HG03064 (cell line): Measurements from ENCODE around the gene ERF.

Experiments
- ATAC-seq: cut with Tn5 transposase; IDR thresholded peaks from one replicate; pipeline ENCODE4 v1.9.1; 2021; ENCODE audit warnings: low read depth; ENCODE audit not compliant: unreplicated experiment

Gene ERF

DNA sequence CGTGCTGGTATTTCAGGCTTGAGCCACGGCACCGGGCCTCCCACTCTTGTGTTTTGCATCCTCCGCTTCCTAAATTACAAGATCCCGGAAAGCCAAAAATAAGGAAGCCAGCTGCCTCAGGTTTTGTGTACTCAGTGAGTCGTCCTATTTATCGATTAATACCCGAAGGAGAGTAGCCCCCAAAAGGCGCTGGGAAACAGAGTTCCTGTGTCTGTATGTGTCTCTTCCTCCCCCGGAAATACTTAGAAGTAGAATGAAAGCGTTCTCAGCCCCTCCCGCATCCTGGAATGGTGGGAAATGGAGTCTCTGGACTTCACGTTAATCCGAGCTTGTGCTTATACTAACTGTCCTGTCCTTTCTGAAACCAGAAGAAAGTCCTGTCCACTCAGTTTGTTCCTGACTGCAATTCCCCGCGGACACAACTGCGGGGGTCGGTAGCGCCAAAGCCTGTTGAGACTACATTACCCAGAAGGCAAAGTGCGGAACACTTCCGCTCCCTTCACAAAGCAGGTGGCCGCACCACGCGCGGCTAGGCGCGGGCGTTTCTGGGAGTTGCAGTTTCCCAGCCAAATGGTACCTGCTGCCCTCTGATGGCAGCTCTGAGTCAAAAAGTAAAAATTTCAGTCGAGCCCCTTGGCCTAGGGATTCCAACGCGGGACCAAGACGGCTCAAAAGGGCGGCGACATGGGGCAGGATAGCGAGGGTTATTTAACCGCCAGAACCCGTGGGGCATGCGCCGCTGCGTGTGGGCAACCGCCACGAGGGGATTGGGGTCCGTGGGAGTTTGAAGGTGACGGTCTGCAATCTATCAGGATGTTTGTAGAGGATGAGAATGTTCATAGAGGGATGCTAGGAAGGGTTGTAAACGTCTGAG is 10.3 kb downstream of the ERF start:
- ATAC-seq = peak; percentile 37

DNA sequence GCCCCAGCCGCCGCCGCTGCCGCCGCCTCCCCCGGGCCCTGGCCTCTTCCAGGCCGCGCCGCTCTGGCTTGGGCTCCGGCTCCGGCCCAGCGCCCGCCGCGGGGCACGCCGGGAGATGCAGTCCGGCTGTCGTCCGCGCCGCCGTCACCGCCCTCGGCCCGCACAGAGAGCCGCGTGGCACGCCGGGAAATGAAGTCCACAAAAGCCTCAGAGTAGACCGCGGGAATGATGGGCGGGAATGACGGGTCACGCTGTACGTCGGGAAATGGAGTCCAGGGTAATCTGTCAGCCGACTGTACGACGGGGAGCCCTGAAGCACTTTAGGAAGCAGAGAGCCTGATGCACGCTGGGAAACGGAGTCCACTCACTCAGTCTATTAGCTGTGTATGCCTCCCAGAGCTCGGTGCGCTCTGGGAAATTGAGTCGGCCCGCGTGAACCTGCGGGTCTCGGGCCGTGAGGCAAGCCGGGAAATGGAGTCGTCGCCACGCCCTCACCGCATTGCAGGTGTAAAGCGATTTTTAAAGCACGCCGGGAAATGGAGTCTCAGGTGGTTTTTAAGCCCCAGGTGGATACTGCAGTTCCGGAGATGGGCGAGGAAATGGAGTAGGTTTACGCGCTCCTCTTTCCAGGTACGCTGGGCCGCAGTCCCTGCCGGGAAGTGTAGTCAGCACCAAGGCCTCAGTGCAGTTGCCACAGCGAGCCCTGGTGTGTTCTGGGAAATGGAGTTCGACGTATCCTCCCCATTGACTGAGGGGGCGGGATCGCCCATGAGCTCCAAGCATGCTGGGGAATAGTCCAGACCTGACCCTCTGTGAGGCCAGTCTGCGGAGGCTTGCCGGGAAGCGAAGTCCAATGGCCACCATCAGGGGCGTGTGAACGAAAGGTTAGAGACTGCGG is 12.2 kb downstream of the ERF start, which contains the start of gene GSK3A:
Gene GSK3A, minus strand, starts transcription at position 91 of the 898 bp plus-strand sequence. CDS start 137 bp downstream, outside the sequence.
- ATAC-seq = peak; percentile 56

DNA sequence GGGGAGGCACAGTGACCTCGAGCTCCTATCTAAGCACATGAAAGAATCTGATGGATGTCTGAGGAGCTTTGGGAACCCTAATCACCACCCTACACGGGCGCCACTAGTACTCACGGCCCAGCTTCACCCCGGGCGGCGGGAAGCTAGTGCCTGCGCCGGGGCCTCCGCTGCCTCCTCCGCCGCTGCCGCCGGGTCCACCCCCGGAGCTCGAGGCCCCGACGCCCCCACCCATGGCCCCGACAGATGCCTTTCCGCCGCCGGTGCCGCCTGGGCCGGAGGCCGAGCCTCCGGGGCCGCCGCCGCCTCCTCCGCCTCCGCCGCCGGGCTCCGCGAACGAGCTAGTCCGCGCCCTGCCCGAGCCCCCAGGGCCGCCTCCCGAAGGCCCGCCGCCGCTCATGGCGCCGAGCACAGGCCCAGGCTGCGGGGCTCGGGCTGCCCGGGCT is 12.8 kb downstream of the ERF start:
- no peak for ATAC-seq

DNA sequence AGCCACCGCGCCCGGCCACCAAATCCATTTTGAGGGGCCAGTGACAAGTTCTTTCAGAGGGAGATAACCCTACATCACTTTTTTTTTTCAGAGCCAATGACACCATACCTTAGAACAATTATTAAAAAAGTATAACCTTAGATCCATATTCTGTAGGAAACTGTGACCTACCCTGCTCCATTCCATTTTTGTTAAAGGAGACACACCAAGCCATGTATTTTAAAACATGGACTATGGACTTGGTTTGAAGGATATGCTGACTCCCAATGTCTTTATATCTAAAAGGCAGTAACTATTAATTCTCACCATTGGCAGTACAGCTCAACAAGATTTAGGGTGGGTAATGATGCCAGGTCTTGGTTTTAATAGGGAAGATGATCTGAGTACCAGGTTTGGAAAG is 13.6 kb downstream of the ERF start:
- no peak for ATAC-seq

DNA sequence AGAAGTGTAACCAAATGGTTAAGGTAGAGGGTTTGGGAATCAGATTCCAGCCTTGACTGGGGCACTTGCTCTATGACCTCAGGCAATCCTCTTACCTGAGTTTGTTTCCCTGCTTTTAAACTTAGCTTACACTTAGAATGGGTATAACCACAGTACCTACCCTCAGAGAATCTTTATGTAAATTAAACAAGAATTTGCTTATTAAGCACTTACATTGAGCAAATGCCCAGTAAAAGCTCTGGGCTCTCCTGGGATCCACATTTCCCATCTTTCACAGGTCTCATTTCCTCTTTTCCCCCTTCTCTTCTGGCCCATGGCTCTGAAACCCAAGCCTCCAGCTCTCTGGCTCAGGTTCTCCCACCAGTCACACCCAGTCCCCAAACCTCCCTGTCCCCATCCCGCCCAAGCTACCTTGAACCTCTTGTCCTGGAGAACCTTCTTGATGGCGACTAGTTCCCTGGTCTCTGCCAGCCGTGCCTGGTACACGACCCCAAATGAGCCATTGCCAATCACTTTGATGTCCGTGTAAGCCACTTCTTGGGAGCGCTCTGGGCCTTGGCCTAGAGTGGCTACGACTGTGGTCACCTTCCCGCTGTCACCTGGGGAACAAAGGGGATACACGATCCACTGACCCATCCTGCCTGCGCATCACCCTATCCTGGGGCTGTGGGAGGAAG is 15.2 kb downstream of the ERF start:
- ATAC-seq = no peak

DNA sequence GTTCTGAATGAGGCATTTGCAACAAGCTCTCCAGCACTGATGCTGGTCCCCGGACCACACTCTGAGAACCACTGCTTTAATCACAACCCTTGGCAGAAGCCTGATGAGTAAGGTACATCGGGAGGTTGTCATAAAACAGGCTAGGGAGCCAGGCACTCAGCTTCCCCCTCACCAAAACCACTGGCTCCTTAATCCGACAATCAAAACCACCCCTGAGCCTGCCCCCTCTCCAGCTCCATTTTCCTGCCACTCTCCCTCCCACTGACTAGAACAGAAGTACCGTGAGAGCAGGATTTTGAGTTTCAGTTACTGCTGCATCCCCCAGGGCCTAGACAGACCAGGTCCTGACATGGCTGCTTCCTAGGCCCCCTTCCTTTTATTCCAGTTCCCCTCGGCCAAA is 19.7 kb downstream of the ERF start:
- no peak for ATAC-seq

DNA sequence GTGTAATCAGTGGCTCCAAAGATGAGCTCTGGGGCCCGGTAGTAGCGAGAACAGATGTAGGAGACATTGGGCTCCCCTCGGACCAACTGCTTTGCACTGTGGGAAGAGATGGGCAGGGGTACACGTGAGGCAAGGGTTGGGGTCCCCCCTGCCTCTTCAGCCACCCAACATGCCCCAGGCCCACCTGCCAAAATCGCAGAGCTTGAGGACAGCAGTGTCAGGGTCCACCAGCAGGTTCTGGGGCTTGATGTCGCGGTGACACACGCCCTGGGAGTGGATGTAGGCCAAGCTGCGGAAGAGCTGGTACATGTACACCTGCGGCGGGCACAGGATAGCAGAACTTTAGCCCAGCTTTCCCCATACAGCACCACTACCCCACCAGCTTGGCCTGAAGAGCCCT is 20.6 kb downstream of the ERF start:
- ATAC-seq = no peak

DNA sequence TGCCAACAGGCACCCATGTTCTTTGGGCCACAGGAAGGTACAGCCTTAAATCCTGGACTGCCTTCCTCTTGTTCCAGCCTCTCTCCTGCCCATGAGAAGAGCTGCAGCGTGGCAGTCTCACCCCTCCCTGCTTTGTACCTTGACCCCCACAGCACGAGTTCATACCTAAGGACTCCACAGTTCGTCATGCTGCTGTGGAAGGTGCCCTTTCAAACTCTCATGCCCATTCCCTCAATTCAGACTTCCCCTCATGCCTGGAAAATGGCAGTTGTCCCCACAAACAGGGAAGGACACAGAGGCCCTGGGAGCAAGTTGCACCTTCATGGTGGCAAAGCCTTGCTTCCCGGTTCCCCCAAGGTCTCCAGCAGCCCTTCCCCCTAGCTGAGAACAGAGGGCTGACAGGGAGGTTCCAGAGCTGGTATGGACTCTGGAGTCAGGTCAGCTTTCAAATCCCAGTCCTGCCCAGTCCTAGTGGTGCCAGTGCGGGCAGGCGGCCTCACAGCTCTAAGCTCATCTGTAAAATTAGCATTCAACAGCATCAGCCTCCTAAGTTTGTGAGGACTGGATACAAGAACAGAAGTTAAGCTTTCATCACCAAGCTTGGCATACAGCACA is 21.1 kb downstream of the ERF start:
- no peak for ATAC-seq

DNA sequence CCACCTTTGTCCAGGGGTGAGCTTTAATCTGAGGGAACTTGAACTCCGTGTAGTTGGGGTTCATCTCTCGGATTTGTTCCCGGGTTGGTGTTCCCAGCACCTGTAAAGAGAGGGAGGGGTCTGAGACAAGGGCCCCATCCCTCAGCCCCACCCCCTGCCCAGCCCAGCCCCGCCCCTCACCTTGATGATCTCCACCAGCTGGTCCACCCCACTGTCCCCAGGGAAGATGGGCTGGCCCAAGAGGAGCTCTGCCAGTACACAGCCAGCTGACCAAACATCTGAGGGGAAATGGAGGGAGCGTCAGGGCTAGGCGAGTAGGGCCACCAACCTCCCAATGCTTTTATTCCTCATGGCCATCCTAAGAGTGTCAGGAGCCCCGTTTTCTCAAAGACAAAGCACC is 21.8 kb downstream of the ERF start:
- ATAC-seq = no peak

DNA sequence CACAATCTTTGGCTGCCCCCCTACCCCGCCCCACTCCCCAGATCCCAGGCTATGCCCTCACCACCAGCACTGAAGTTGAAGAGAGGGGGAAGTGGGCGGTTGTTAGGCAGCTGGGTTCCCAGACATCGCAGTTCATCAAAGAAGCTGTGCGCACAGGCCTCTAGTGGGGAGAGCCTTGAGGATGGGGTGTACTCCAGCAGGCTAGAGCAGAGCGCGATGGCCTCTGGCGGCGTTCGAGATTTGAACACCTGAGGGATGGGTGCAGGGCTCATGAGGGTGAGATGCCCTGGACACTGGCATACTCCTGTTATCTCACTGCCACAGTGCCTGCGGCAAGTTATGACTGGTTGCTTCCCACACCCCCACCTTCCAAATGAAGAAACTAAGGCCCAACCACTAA is 22.5 kb downstream of the ERF start:
- no peak for ATAC-seq

DNA sequence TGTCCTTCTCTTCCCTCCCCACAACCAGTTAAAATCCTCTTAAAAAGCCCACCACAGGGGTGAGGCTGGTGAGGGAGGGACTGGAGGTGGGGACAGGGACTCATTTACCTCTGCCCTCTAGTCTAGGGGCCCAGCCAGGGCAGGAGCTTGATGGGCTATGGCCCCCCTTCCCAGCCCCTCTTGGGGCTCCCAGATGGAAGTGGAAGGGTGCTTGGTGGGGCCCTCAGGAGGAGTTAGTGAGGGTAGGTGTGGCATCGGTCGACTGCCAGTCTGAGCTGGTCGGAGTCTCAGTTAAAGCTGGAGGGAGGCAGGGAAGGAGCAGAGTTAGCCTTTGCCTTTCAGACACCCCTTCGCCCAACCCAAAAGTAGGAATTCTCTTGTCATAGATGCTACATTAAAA is 24.4 kb downstream of the ERF start:
- no peak for ATAC-seq

DNA sequence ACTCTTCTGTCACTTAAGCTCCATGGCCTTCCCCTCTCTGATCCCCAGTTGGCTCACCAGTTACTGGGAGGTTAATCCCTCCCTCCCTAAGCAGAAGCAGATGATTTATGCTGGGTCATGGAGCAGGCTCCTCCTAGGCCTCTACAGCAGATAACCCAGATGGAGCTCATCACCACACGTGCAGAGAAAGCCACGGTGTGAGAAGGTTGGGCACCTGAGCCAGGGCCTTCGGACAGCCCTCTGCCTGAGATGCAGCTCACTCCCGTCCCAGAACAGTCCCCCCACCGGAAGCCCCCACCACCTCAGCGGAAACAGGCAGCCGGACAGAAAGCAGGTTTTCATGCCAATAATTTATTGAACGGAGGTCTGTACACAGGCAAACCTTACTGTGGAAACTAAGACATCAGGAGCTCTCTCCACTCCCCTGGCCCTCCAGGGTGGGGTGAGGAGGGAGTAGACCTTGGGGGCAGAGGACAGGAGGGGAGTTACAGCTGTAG is 25.0 kb downstream of the ERF start:
- ATAC-seq = no peak

DNA sequence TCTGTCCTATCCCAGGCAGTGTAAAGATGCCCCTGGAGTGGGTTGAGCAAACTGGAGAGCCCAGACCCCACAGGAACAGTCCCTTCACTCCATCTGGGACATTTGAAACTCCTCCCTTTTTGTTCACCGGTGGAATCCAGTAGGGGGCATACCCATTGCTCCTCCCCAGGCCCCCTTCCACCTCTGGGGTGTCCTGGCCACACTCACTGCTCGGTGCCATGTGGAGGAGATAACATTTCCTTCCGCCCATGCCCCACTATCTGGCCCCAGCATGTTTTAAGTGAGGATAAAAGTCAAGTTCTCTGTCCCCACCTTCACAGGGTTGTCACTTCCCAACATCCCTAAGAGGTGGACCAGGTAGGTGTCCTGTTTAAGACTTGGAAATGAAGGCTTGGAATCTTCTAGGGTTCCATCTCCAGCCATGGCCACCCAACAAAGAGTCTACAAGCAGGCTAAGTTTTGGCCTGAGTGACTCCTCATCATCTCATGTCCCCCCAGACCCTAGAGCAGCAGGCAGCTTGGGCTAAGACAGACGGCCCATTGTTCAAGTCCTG is 25.6 kb downstream of the ERF start:
- no peak for ATAC-seq

DNA sequence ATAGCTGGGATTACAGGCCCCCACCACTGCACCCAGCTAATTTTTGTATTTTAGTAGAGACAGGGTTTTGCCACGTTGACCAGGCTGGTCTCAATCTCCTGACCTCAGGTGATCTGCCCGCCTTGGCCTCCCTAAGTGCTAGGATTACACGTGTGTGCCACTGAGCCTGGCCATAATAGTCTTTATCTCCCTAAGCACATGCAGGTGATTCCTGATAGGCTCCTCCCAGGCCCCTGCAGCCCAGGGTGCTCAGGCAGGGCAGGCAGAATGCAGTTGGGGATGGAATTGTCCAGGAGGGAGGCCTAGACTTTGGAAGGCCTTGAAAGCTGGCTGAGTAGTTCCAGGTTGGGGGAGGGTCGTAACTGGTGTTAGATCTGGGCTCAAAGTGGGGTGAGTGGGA is 26.3 kb downstream of the ERF start:
- ATAC-seq = no peak

DNA sequence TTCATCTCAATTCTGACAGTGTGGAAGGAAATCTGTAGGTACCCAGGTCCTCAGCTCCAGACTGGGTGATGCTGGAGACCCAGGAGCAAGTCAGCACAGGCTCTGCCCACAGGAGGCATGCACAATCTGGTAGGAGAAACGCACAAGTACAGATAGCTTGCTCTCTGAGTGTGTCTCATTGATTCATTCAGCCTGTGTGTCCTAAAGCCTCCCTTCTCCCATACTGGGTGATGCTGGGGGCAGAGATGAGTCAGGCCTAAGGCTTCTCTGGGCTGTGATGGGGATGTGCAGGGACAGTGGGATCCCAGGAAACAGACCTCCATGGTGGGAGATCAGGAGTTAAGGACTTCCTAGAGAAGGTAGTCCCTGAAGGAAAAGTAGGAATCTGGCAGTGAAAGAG is 28.0 kb downstream of the ERF start:
- ATAC-seq = no peak

DNA sequence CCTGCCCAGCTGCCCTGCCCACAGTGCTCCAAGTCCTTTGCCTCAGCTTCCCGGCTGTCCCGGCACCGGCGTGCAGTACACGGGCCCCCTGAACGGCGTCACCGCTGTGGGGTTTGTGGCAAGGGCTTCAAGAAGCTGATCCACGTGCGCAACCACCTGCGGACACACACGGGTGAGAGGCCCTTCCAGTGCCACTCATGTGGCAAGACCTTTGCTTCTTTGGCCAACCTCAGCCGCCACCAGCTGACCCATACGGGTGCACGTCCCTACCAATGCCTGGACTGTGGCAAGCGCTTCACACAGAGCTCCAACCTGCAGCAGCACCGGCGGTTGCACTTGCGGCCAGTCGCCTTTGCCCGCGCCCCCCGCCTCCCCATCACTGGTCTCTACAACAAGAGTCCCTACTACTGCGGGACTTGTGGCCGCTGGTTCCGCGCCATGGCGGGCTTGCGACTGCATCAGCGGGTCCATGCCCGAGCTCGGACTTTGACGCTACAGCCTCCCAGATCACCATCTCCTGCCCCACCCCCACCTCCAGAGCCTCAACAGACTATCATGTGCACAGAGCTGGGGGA is 29.1 kb downstream of the ERF start:
- ATAC-seq = no peak

DNA sequence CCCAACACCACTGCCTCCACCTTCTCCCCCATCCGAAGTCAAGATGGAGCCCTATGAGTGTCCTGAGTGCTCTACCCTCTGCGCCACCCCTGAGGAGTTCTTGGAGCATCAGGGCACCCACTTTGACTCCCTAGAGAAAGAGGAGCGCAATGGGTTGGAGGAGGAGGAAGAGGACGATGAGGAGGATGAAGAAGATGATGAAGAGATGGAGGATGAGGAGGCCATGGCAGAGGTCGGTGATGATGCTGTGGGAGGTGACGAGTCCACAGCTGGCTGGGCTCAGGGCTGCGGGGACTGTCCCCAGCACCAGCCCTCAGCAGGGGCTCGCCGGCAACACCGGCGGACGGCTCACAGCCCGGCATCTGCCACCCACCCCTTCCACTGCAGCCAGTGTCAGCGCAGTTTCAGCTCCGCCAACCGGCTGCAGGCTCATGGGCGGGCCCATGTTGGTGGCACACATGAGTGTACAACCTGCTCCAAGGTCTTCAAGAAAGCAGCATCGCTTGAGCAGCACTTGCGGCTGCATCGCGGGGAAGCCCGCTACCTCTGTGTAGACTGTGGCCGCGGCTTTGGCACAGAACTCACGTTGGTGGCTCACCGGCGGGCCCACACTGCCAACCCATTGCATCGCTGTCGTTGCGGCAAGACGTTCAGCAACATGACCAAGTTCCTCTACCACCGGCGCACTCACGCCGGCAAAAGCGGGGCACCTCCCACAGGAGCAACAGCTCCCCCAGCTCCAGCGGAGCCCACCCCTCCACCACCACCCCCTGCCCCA is 29.8 kb downstream of the ERF start:
- ATAC-seq = no peak

DNA sequence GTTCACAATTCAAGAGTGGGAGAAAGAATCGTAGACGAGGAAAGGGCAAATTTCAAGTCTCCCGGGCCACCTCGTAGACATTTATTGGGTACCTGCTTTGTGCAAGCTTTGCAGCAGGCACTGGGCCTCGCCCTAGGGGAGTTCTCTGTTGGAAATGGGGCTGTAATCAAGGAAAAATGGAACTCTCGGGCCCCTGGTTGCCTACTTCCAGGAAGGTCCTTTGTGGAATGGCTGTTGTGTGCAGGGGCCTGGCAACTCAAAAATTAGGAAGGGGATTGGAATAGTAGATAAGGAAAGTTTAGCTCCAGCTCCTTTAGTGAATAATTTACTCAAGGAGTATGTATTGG is 34.2 kb downstream of the ERF start:
- ATAC-seq = no peak
